ENCODE results near the gene NUP188.

- TF ChIP-seq, protein P1, sequence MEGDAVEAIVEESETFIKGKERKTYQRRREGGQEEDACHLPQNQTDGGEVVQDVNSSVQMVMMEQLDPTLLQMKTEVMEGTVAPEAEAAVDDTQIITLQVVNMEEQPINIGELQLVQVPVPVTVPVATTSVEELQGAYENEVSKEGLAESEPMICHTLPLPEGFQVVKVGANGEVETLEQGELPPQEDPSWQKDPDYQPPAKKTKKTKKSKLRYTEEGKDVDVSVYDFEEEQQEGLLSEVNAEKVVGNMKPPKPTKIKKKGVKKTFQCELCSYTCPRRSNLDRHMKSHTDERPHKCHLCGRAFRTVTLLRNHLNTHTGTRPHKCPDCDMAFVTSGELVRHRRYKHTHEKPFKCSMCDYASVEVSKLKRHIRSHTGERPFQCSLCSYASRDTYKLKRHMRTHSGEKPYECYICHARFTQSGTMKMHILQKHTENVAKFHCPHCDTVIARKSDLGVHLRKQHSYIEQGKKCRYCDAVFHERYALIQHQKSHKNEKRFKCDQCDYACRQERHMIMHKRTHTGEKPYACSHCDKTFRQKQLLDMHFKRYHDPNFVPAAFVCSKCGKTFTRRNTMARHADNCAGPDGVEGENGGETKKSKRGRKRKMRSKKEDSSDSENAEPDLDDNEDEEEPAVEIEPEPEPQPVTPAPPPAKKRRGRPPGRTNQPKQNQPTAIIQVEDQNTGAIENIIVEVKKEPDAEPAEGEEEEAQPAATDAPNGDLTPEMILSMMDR (conservative IDR thresholded peaks at IDR 0.05; ENCODE audit: low read depth, low read length) = no peak
- TF ChIP-seq EZH2phosphoT487 (IDR thresholded peaks at IDR 0.05; ENCODE audit: borderline replicate concordance, low read length) = no peak
Measured at GRCh38 chr9:129036241-129036922, 88.9 kb downstream of the NUP188 start, which contains the start of gene MIGA2.
